HEK293 (cell line): ENCODE data around the gene ATP5ME.

Experiments
- CTCF ChIP-seq: fragments of 450-650 bp; formaldehyde crosslinking; IDR thresholded peaks from 2 replicates; pipeline ENCODE4 v1.5.1; 2016; ENCODE audit warnings: missing biosample characterization, missing genetic modification characterization
- TCF7L2 ChIP-seq: IDR thresholded peaks from 2 replicates; pipeline ENCODE4 v1.6.1; 2011; ENCODE audit warnings: low read depth, mild to moderate bottlenecking, inconsistent platforms, low read length, moderate library complexity, borderline replicate concordance
- ZBTB7A ChIP-seq: fragments of 450-650 bp; formaldehyde crosslinking; IDR thresholded peaks from 2 replicates; pipeline ENCODE4 v1.5.1; 2016; ENCODE audit warnings: low read depth, missing biosample characterization, missing genetic modification characterization
- ZNF624 ChIP-seq: fragments of 450-650 bp; formaldehyde crosslinking; IDR thresholded peaks from 2 replicates; pipeline ENCODE4 v1.5.1; 2017; ENCODE audit warnings: missing biosample characterization, missing genetic modification characterization

GRCh38 chr4:689723-690122 lies 15.6 kb upstream of the ATP5ME start:
- TF ChIP-seq CTCF (tag by site-specific recombination) (no peak), ZBTB7A (no peak), TCF7L2 (no peak), ZNF624 (tag by site-specific recombination) (no peak)
